ENCODE measurements around the gene PTPRN2. TPM values are rescaled to one million over a fixed set of nuclear protein-coding genes. Genes with fewer than 3 reads are reported as not detected.

PTPRN2 gene
- total and polyA plus RNA-seq, 2 donors (not counting 3 experiments of a cell fraction or from before 2014, with no cell fraction given), result 0.62 to 0.88 TPM

DNA sequence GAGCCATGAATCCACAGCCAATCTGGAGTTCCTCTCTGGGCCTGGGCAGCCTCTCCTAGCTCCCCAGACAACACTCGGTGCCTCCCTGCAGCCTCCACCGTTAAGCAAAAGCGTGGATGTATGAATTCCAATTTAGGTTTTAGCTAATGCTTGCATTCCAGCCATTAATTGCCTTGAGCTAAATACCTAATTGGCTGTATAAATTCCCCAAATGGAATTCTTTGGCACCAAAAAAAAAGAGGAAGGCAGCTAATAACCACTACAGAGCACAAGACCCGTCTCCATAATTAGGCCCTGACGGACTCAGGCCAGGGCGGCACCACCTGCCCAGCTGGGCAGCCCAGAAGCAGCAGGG, 140.5 kb downstream of the PTPRN2 start:
- Histone ChIP-seq H3K9me3 (replicated peaks; ENCODE audit: control insufficient read depth, insufficient read depth, low read length) (peaks cover 3% of the 10 kb centered on the region), H3K27ac (ENCODE audit: insufficient read depth, low read depth, low read length) (no peak overlapping the region), H3K4me1 (ENCODE audit: control insufficient read depth, extremely low read depth, insufficient read depth, low read length) (no peaks in the 10 kb centered on the region), H3K4me3 (replicated peaks in 1 of 3; ENCODE audit: insufficient read depth in 1 of 3, low read depth in 1 of 3, low read length in 3 of 3) (no peak overlapping the region), H3K79me2 (ENCODE audit: control insufficient read depth, insufficient read depth, low read length) (no peaks in the 10 kb centered on the region), H3K36me3 (ENCODE audit: control insufficient read depth in 2 of 2, extremely low read depth in 1 of 2, insufficient read depth in 2 of 2, low read length in 2 of 2) (no peaks in the 10 kb centered on the region), H3K4me2 (ENCODE audit: insufficient read depth, low read length) (no peak overlapping the region), H3K27me3 (ENCODE audit: control insufficient read depth in 2 of 2, insufficient read depth in 2 of 2, low read length in 2 of 2) (no peaks in the 10 kb centered on the region), H3K9ac (replicated peaks; ENCODE audit: extremely low read depth, insufficient read depth, low read length) (no peak overlapping the region), H4K20me1 (replicated peaks; ENCODE audit: control insufficient read depth, extremely low read depth, insufficient read depth, low read length) (no peaks in the 10 kb centered on the region), H3K9me1 (replicated peaks; ENCODE audit: control insufficient read depth, extremely low read depth, insufficient read depth, low read length) (no peaks in the 10 kb centered on the region), H2AFZ (ENCODE audit: low read depth, low read length) (no peak overlapping the region)
- intact Hi-C loops (cut with micrococcal nuclease), result no loop called here
- ChIA-PET CTCF (no interaction called here), POLR2A (no interaction called here)
- no TSS peak for BruUV-seq (replicated peaks)
- no peak for TF ChIP-seq POLR2A (IDR thresholded peaks at IDR 0.05; ENCODE audit: low read depth, low read length)
- no peak for TF ChIP-seq GATA2 (IDR thresholded peaks at IDR 0.05; ENCODE audit: insufficient read depth, insufficient read length, low read depth, low read length)
- TF ChIP-seq MAX (IDR thresholded peaks at IDR 0.05; ENCODE audit: insufficient read depth, insufficient read length), result no peak
- TF ChIP-seq EZH2 (IDR thresholded peaks at IDR 0.05; ENCODE audit: borderline replicate concordance, low read depth, low read length, severe bottlenecking), result no peak
- no peak for TF ChIP-seq CTCF (IDR thresholded peaks at IDR 0.05; ENCODE audit: extremely low read depth in 1 of 2, insufficient read depth in 1 of 2, low read depth in 1 of 2, low read length in 2 of 2)
- TF ChIP-seq POLR2AphosphoS5 (IDR thresholded peaks at IDR 0.05; ENCODE audit: insufficient read depth, low read depth, low read length), result no peak
- no peak for TF ChIP-seq MYC (IDR thresholded peaks at IDR 0.05; ENCODE audit: low read depth, low read length)
- no peak for TF ChIP-seq JUN (IDR thresholded peaks at IDR 0.05; ENCODE audit: borderline replicate concordance, insufficient read depth, insufficient read length, low read depth)
- no peak for TF ChIP-seq FOS (IDR thresholded peaks at IDR 0.05; ENCODE audit: borderline replicate concordance, insufficient read depth, low read length)
- no peak for FAIRE-seq
- dilution Hi-C loops (cut with MboI; ENCODE audit: extremely low pct_ligation_motif_present, low sequenced_read_pairs), result no loop called here
- no peak for DNase-seq (ENCODE audit: low read depth, low spot score)

Data from endothelial cell of umbilical vein (primary cell).